Hepatocyte (in vitro differentiated cells): ENCODE results near the gene SMAD3. TPM values are rescaled to one million over a fixed set of nuclear protein-coding genes. Genes with fewer than 3 reads are reported as not detected.
A peak's percentile ranks its signal among the peaks of the same experiment; 100 is the strongest.

ENCODE experiments used
- DNase-seq: peaks from one replicate; pipeline ENCODE4 v3.0.0-alpha.2; 2016; ENCODE audit warnings: low spot score
- H2AFZ ChIP-seq: fragments of 200-600 bp; sonication (generic); 2 replicates; pipeline ENCODE4 v1.6.0; 2016; ENCODE audit warnings: antibody characterized with exemption, mild to moderate bottlenecking
- H3K27ac ChIP-seq: fragments of 200-600 bp; sonication (generic); 2 replicates; pipeline ENCODE4 v1.5.1; 2016; ENCODE audit warnings: mild to moderate bottlenecking
- H3K27me3 ChIP-seq: fragments of 200-600 bp; sonication (generic); 2 replicates; pipeline ENCODE4 v1.6.1; 2016
- H3K36me3 ChIP-seq: fragments of 200-600 bp; sonication (generic); replicated peaks from 2 replicates; pipeline ENCODE4 v1.5.1; 2016; ENCODE audit warnings: low read depth; ENCODE audit not compliant: insufficient read depth
- H3K4me1 ChIP-seq: fragments of 200-600 bp; sonication (generic); 2 replicates; pipeline ENCODE4 v1.5.1; 2016; ENCODE audit warnings: mild to moderate bottlenecking, moderate library complexity; ENCODE audit not compliant: insufficient read depth
- H3K4me2 ChIP-seq: fragments of 200-600 bp; sonication (generic); 2 replicates; pipeline ENCODE4 v1.6.0; 2016
- H3K4me3 ChIP-seq: fragments of 200-600 bp; sonication (generic); 2 replicates; pipeline ENCODE4 v1.5.1; 2016; ENCODE audit warnings: mild to moderate bottlenecking
- H3K79me2 ChIP-seq: fragments of 200-600 bp; sonication (generic); 2 replicates; pipeline ENCODE4 v1.6.0; 2017; ENCODE audit warnings: mild to moderate bottlenecking
- H3K9me2 ChIP-seq: fragments of 200-600 bp; sonication (generic); replicated peaks from 2 replicates; pipeline ENCODE4 v1.6.0; 2017; ENCODE audit warnings: mild to moderate bottlenecking; ENCODE audit not compliant: insufficient read depth
- H3K9me3 ChIP-seq: fragments of 200-600 bp; sonication (generic); 2 replicates; pipeline ENCODE4 v1.5.1; 2016; ENCODE audit warnings: low read depth, mild to moderate bottlenecking
- H4K20me1 ChIP-seq: fragments of 200-600 bp; sonication (generic); 2 replicates; pipeline ENCODE4 v1.6.0; 2016; ENCODE audit warnings: mild to moderate bottlenecking; ENCODE audit not compliant: insufficient read depth, poor library complexity, severe bottlenecking
- EZH2 ChIP-seq: fragments of 200-600 bp; sonication (generic); IDR thresholded peaks from 2 replicates; pipeline ENCODE4 v1.6.1; 2016; ENCODE audit warnings: antibody characterized with exemption, mild to moderate bottlenecking, borderline replicate concordance
- EZH2phosphoT487 ChIP-seq: fragments of 200-600 bp; sonication (generic); IDR thresholded peaks from one replicate; pipeline ENCODE4 v1.6.1; 2018; ENCODE audit warnings: antibody characterized with exemption, mild to moderate bottlenecking, low read depth, moderate library complexity; ENCODE audit not compliant: unreplicated experiment, severe bottlenecking
- WGBS: methylation state at CpG from one replicate; pipeline ENCODE4 v1.1.6; 2016; ENCODE audit warnings: low lambda C conversion rate; ENCODE audit errors: missing lambda C conversion rate; 5-methylcytosine and 5-hydroxymethylcytosine counted together
- polyA plus RNA-seq: library from polyadenylated mRNA; unstranded; fragments of >200 nt; fragmentation: Nextera tagmentation; extraction: Ambion mirVana; gene quantifications from 2 replicates; pipeline ENCODE4 v1.2.1, GENCODE V29; 2016
- total RNA-seq: library from RNA; depleted of rRNA; stranded (reverse); fragments of >200 nt; gene quantifications from 2 replicates; pipeline ENCODE4 v1.2.3, GENCODE V29; 2014
- TF ChIP-seq, protein P1 (sequence below): fragments of 200-600 bp; sonication (generic); IDR thresholded peaks from 2 replicates; pipeline ENCODE4 v1.5.1; 2016; ENCODE audit warnings: antibody characterized with exemption, mild to moderate bottlenecking; ENCODE audit not compliant: poor library complexity

The SMAD3 gene
- total and polyA plus RNA-seq, 2 experiments from 2014 or later: 24.7 to 32.2 TPM

DNA sequence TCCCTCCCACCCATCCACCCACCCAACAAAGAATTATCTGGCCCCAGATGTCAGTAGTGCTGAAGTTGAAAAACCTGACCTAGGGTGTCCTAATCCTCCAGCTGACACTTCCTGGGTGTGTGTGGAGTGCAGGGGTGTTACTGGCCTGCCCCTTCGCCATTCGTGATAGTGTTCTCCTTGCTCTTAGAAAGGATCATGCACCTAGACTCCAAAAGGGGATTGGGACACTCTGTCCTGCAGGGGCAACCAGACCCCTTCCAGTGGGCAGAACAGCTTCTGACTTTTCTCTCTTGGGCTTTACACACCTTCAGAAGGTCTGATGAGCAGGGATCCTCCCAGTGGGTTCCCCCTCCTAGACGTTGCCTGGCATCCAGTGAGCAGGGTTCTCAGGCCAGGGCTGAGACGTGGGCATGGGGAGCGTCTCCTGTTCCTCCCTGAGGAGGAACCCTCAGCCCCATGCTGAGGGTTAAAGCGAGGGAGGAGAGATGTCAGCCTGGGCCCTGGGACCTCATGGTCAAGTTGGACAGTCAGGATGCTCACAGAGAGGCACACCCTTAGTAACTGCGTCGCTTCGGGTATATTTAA lies 114.1 kb downstream of the SMAD3 start:
- peaks cover 6% of the 10 kb centered on the region for H3K79me2 ChIP-seq
- peaks cover 3% of the 10 kb centered on the region for H3K36me3 ChIP-seq
- no peak overlapping the region for H3K4me2 ChIP-seq
- no peaks in the 10 kb centered on the region for H4K20me1 ChIP-seq
- no peak overlapping the region for H3K4me3 ChIP-seq
- H3K9me2 ChIP-seq: no peaks in the 10 kb centered on the region
- no peak overlapping the region for H2AFZ ChIP-seq
- H3K4me1 ChIP-seq: peaks cover 42% of the 10 kb centered on the region
- 95% methylated on average over 9 of the region's 9 CpGs for WGBS
- H3K9me3 ChIP-seq: no peaks in the 10 kb centered on the region
- peak overlapping the region; percentile 79 for H3K27ac ChIP-seq
- no peak for DNase-seq
- TF ChIP-seq, protein P1, sequence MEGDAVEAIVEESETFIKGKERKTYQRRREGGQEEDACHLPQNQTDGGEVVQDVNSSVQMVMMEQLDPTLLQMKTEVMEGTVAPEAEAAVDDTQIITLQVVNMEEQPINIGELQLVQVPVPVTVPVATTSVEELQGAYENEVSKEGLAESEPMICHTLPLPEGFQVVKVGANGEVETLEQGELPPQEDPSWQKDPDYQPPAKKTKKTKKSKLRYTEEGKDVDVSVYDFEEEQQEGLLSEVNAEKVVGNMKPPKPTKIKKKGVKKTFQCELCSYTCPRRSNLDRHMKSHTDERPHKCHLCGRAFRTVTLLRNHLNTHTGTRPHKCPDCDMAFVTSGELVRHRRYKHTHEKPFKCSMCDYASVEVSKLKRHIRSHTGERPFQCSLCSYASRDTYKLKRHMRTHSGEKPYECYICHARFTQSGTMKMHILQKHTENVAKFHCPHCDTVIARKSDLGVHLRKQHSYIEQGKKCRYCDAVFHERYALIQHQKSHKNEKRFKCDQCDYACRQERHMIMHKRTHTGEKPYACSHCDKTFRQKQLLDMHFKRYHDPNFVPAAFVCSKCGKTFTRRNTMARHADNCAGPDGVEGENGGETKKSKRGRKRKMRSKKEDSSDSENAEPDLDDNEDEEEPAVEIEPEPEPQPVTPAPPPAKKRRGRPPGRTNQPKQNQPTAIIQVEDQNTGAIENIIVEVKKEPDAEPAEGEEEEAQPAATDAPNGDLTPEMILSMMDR: no peak
- TF ChIP-seq EZH2: no peak
- TF ChIP-seq EZH2phosphoT487: no peak
- H3K27me3 ChIP-seq: no peaks in the 10 kb centered on the region

DNA sequence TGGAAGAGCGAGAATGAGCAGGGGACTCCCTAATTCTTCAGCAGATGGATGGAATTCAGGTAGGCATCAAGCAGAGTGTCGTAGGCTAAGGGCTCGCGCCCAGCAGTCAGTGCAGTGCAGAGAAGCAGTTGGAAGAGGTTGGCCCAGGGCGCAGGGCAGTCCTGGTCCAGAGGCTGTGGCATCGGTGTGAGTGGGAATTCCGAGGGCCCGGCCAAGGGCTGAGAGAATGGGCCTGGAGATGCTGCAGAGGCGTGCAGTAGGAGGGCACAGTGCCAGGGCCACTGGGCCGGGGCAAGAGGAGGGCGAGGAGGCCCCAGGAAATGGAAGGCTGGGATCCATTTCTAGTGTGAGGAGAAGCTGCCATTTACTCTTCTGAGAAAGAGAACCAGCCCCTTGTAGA lies 114.6 kb downstream of the SMAD3 start:
- Histone ChIP-seq H3K4me2 (no peak overlapping the region), H3K9me3 (no peaks in the 10 kb centered on the region), H3K27me3 (no peaks in the 10 kb centered on the region), H3K4me3 (no peak overlapping the region), H3K79me2 (peaks cover 6% of the 10 kb centered on the region), H3K36me3 (peaks cover 3% of the 10 kb centered on the region), H3K9me2 (no peaks in the 10 kb centered on the region), H2AFZ (no peak overlapping the region), H4K20me1 (no peaks in the 10 kb centered on the region), H3K4me1 (peaks cover 41% of the 10 kb centered on the region), H3K27ac (peak overlapping the region; percentile 79)
- WGBS: 94% methylated on average over 11 of the region's 11 CpGs
- no peak for TF ChIP-seq EZH2phosphoT487
- TF ChIP-seq, protein P1: no peak
- TF ChIP-seq EZH2: no peak
- DNase-seq: no peak

DNA sequence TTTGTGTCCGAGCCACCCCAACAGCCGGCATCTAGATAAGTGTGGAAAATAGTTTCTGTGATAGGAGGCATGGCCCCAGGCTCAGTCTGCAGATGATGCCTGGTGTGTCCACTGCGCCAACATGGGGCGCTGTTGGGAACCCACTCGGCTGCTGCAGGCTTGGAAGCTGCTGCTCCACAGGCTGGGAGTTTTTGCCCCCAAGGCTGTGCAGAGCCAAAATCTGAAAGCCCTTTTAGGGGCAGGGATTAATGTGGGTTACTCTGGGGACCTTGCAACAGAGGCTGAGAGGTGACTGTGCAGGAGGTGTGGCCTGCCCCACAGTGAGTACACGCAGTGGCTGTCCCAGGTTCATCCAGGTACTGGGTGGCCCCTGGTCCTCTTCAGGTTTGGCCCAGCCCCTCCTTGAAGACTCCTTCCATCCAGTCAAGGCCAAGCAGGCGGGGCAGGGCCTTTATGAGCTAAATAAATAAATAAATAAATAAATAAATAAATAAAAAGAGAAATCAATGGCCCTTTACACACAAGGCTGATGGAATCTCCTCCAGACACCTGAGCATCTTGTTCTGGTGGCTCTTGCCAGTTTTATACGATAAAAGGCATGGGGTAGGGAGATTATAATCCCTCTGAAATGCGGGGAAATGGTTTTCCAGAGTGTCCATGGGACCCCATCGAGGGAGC lies 115.3 kb downstream of the SMAD3 start:
- Histone ChIP-seq H3K9me3 (no peaks in the 10 kb centered on the region), H3K4me1 (peaks cover 36% of the 10 kb centered on the region), H3K27ac (no peak overlapping the region), H3K27me3 (no peaks in the 10 kb centered on the region), H3K9me2 (no peaks in the 10 kb centered on the region), H3K4me2 (no peak overlapping the region), H3K36me3 (peaks cover 3% of the 10 kb centered on the region), H4K20me1 (no peaks in the 10 kb centered on the region), H3K79me2 (peaks cover 6% of the 10 kb centered on the region), H2AFZ (no peak overlapping the region), H3K4me3 (no peak overlapping the region)
- no peak for TF ChIP-seq EZH2phosphoT487
- TF ChIP-seq, protein P1: peak; percentile 3
- WGBS: 95% methylated on average over 10 of the region's 10 CpGs
- no peak for DNase-seq
